Activated CD8-positive, alpha-beta memory T cell treated with anti-CD3 and anti-CD28 coated beads, Interleukin-2, amount 10 ng/mL, durations not matched to agents 7 days and 5 days (primary cell): ENCODE results near the gene UBR3. TPM values are rescaled to one million over a fixed set of nuclear protein-coding genes. Genes with fewer than 3 reads are reported as not detected.

Experiments used
- ATAC-seq: fragments of 150-1000 bp; cut with Tn5 transposase; one replicate; pipeline ENCODE4 v1.10.0; 2021; ENCODE audit warnings: moderate library complexity
- CTCF ChIA-PET: fragments of 350-600 bp; sonication (Branson Sonifier 250); formaldehyde crosslinking; loops from one replicate; lab custom pipeline; 2021; ENCODE audit warnings: antibody characterized with exemption; lab: Charles Lee
- DNase-seq: peaks from one replicate; pipeline ENCODE4 v3.0.0-alpha.2; 2020
- H3K27ac Mint-ChIP-seq: one replicate; pipeline ENCODE4 v1.8.0; 2021; ENCODE audit warnings: mild to moderate bottlenecking, mixed read lengths
- H3K27me3 Mint-ChIP-seq: one replicate; pipeline ENCODE4 v1.8.0; 2021; ENCODE audit warnings: mixed read lengths
- H3K36me3 Mint-ChIP-seq: one replicate; pipeline ENCODE4 v1.8.0; 2021; ENCODE audit warnings: mild to moderate bottlenecking, mixed read lengths
- H3K4me1 Mint-ChIP-seq: one replicate; pipeline ENCODE4 v1.8.0; 2021; ENCODE audit warnings: mixed read lengths
- H3K4me3 Mint-ChIP-seq: one replicate; pipeline ENCODE4 v1.8.0; 2021; ENCODE audit warnings: mild to moderate bottlenecking, moderate library complexity, mixed read lengths
- H3K9me3 Mint-ChIP-seq: one replicate; pipeline ENCODE4 v1.8.0; 2022; ENCODE audit warnings: low read depth, mixed read lengths
- total RNA-seq, 2 experiments: library from RNA; stranded (reverse); gene quantifications; one replicate each; pipeline ENCODE4 v1.2.3, GENCODE V29; 2021

Gene UBR3
- total RNA-seq, result 10 to 100 TPM; 21.3 to 23.2 TPM

- Mint-ChIP-seq H3K36me3 (peaks cover 15% of the 10 kb centered on the region), H3K4me1 (peaks cover 48% of the 10 kb centered on the region), H3K27ac (peak within 1 kb of the TSS; percentile 82), H3K9me3 (no peaks in the 10 kb centered on the region), H3K4me3 (peak within 1 kb of the TSS; percentile 89), H3K27me3 (no peaks in the 10 kb centered on the region)
- ATAC-seq (peak; percentile 84), DNase-seq (peak; percentile 93)
- CTCF ChIA-PET, result interaction anchor here (0.6 to 2.5 kb wide), 9 partner anchors 9 to 348 kb away, joined by 3 to 7 read pairs (median 4); partner anchors contain the start of genes BBS5 and SSB
Measured at GRCh38 chr2:169827272-169828140, at the start of gene UBR3. Gene UBR3, plus strand, starts transcription at chr2:169827454. Its CDS starts 54 bp downstream, at chr2:169827508.

GRCh38 chr2:169778446-169778845 is 48.8 kb upstream of the UBR3 start:
- CTCF ChIA-PET, result interaction anchor here (1.2 kb wide), 1 partner anchor 10 kb away, joined by 3 read pairs; no protein-coding TSS in a partner anchor

GRCh38 chr2:169781249-169782013 is 45.8 kb upstream of the UBR3 start:
- H3K27me3 Mint-ChIP-seq, result peaks cover 5% of the 10 kb centered on the region
- DNase-seq (no peak), ATAC-seq (no peak)
- H3K4me3 Mint-ChIP-seq, result no peak overlapping the region
- no peaks in the 10 kb centered on the region for H3K9me3 Mint-ChIP-seq
- H3K4me1 Mint-ChIP-seq, result peaks cover 4% of the 10 kb centered on the region
- H3K36me3 Mint-ChIP-seq, result no peaks in the 10 kb centered on the region
- no peak overlapping the region for H3K27ac Mint-ChIP-seq
- CTCF ChIA-PET, result interaction anchor here (0.6 kb wide), 1 partner anchor 8 kb away, joined by 3 read pairs; no protein-coding TSS in a partner anchor

More at GRCh38 chr2:169778446-169778845, 48.8 kb upstream of the UBR3 start:
- DNase-seq, result no peak
- ATAC-seq, result no peak
- no peaks in the 10 kb centered on the region for H3K9me3 Mint-ChIP-seq
- peaks cover 5% of the 10 kb centered on the region for H3K27me3 Mint-ChIP-seq
- H3K36me3 Mint-ChIP-seq, result no peaks in the 10 kb centered on the region
- H3K27ac Mint-ChIP-seq, result no peak overlapping the region
- H3K4me1 Mint-ChIP-seq, result peaks cover 7% of the 10 kb centered on the region
- H3K4me3 Mint-ChIP-seq, result no peak overlapping the region

- DNase-seq (no peak), ATAC-seq (no peak)
- CTCF ChIA-PET, result no interaction called here
- Mint-ChIP-seq H3K27ac (no peak overlapping the region), H3K27me3 (peaks cover 5% of the 10 kb centered on the region), H3K36me3 (no peaks in the 10 kb centered on the region), H3K9me3 (no peaks in the 10 kb centered on the region), H3K4me1 (peaks cover 4% of the 10 kb centered on the region), H3K4me3 (no peak overlapping the region)
Measured at GRCh38 chr2:169782513-169782912, 44.7 kb upstream of the UBR3 start.

- H3K4me1 Mint-ChIP-seq, result peaks cover 7% of the 10 kb centered on the region
- no peak overlapping the region for H3K4me3 Mint-ChIP-seq
- no peaks in the 10 kb centered on the region for H3K9me3 Mint-ChIP-seq
- H3K27ac Mint-ChIP-seq, result no peak overlapping the region
- CTCF ChIA-PET, result interaction anchor here (1.1 to 1.6 kb wide), 4 partner anchors 92 to 272 kb away, joined by 3 to 5 read pairs (median 3); partner anchors contain the start of genes CFAP210 and PHOSPHO2
- H3K27me3 Mint-ChIP-seq, result peaks cover 26% of the 10 kb centered on the region
- ATAC-seq (no peak), DNase-seq (no peak)
- H3K36me3 Mint-ChIP-seq, result no peaks in the 10 kb centered on the region
Measured at GRCh38 chr2:169790581-169790980, 36.7 kb upstream of the UBR3 start.

GRCh38 chr2:169795181-169795580 is 32.1 kb upstream of the UBR3 start:
- DNase-seq (no peak), ATAC-seq (no peak)
- CTCF ChIA-PET, result interaction anchor here (0.6 to 1.7 kb wide), 3 partner anchors 11 to 343 kb away, joined by 3 to 4 read pairs (median 4); no protein-coding TSS in a partner anchor
- Mint-ChIP-seq H3K36me3 (peaks cover 4% of the 10 kb centered on the region), H3K4me1 (peaks cover 14% of the 10 kb centered on the region), H3K4me3 (no peak overlapping the region), H3K27ac (no peak overlapping the region), H3K27me3 (peaks cover 5% of the 10 kb centered on the region), H3K9me3 (no peaks in the 10 kb centered on the region)

GRCh38 chr2:169796441-169796840 is 30.8 kb upstream of the UBR3 start:
- DNase-seq (no peak), ATAC-seq (no peak)
- Mint-ChIP-seq H3K27me3 (peaks cover 5% of the 10 kb centered on the region), H3K27ac (no peak overlapping the region), H3K4me1 (peaks cover 22% of the 10 kb centered on the region), H3K4me3 (no peak overlapping the region), H3K36me3 (peaks cover 9% of the 10 kb centered on the region), H3K9me3 (no peaks in the 10 kb centered on the region)
- CTCF ChIA-PET, result interaction anchor here (0.9 kb wide), 1 partner anchor 23 kb away, joined by 3 read pairs; no protein-coding TSS in a partner anchor

GRCh38 chr2:169797601-169798000 is 29.7 kb upstream of the UBR3 start:
- ATAC-seq (no peak), DNase-seq (no peak)
- H3K36me3 Mint-ChIP-seq, result peaks cover 18% of the 10 kb centered on the region
- CTCF ChIA-PET, result no interaction called here
- no peaks in the 10 kb centered on the region for H3K9me3 Mint-ChIP-seq
- H3K4me3 Mint-ChIP-seq, result peak overlapping the region; percentile 32
- peaks cover 30% of the 10 kb centered on the region for H3K4me1 Mint-ChIP-seq
- peaks cover 5% of the 10 kb centered on the region for H3K27me3 Mint-ChIP-seq
- no peak overlapping the region for H3K27ac Mint-ChIP-seq

- Mint-ChIP-seq H3K27me3 (peaks cover 5% of the 10 kb centered on the region), H3K4me3 (peak overlapping the region; percentile 90), H3K4me1 (peaks cover 33% of the 10 kb centered on the region), H3K27ac (peak overlapping the region; percentile 82), H3K36me3 (peaks cover 21% of the 10 kb centered on the region), H3K9me3 (no peaks in the 10 kb centered on the region)
- CTCF ChIA-PET, result interaction anchor here (0.6 to 1.6 kb wide), 5 partner anchors 10 to 319 kb away, joined by 3 to 5 read pairs (median 3); partner anchors contain the start of genes BBS5 and METTL5
- ATAC-seq (no peak), DNase-seq (no peak)
Measured at GRCh38 chr2:169798397-169798717, 28.9 kb upstream of the UBR3 start.

GRCh38 chr2:169798718-169799592 is 28.3 kb upstream of the UBR3 start, which contains the start of gene SSB:
Gene SSB, plus strand, starts transcription at chr2:169798871. Its CDS starts 2,090 bp downstream, at chr2:169800961.
- no peaks in the 10 kb centered on the region for H3K9me3 Mint-ChIP-seq
- CTCF ChIA-PET, result interaction anchor here (0.6 to 1.6 kb wide), 6 partner anchors 10 to 320 kb away, joined by 3 to 5 read pairs (median 3); partner anchors contain the start of genes BBS5, METTL5 and UBR3
- H3K27ac Mint-ChIP-seq, result peak within 1 kb of the TSS; percentile 92
- H3K4me3 Mint-ChIP-seq, result peak within 1 kb of the TSS; percentile 90
- peaks cover 37% of the 10 kb centered on the region for H3K4me1 Mint-ChIP-seq
- DNase-seq, result peak; percentile 98
- H3K36me3 Mint-ChIP-seq, result peaks cover 22% of the 10 kb centered on the region
- H3K27me3 Mint-ChIP-seq, result peaks cover 5% of the 10 kb centered on the region
- peak; percentile 96 for ATAC-seq

- Mint-ChIP-seq H3K27me3 (no peaks in the 10 kb centered on the region), H3K4me1 (peaks cover 37% of the 10 kb centered on the region), H3K4me3 (no peak overlapping the region), H3K36me3 (peaks cover 48% of the 10 kb centered on the region), H3K27ac (no peak overlapping the region), H3K9me3 (no peaks in the 10 kb centered on the region)
- CTCF ChIA-PET, result interaction anchor here (1.0 to 3.0 kb wide), 2 partner anchors 12 to 21 kb away, joined by 4 to 16 read pairs; partner anchors contain the start of gene METTL5
- ATAC-seq (no peak), DNase-seq (no peak)
Measured at GRCh38 chr2:169803480-169803879, 23.8 kb upstream of the UBR3 start.

- H3K4me1 Mint-ChIP-seq, result peaks cover 23% of the 10 kb centered on the region
- H3K27me3 Mint-ChIP-seq, result no peaks in the 10 kb centered on the region
- H3K27ac Mint-ChIP-seq, result no peak overlapping the region
- no peak for ATAC-seq
- peaks cover 57% of the 10 kb centered on the region for H3K36me3 Mint-ChIP-seq
- no peaks in the 10 kb centered on the region for H3K9me3 Mint-ChIP-seq
- CTCF ChIA-PET, result interaction anchor here (2.2 kb wide), 1 partner anchor 18 kb away, joined by 7 read pairs; the partner anchor contains the start of gene METTL5
- DNase-seq, result no peak
- no peak overlapping the region for H3K4me3 Mint-ChIP-seq
Measured at GRCh38 chr2:169806586-169806985, 20.7 kb upstream of the UBR3 start.
